WTC11 (cell line): ENCODE measurements around the gene ERLEC1.

Source experiments
- CTCF ChIP-seq: fragments of 200-600 bp; IDR thresholded peaks from 2 replicates; pipeline ENCODE4 v1.8.0; 2022; ENCODE audit warnings: antibody characterized with exemption
- KAT7 ChIP-seq: sonication (generic); formaldehyde crosslinking; IDR thresholded peaks from 2 replicates; pipeline ENCODE4 v1.8.1; 2023; ENCODE audit warnings: missing genetic modification reagents, mild to moderate bottlenecking, borderline replicate concordance
- MAX ChIP-seq: sonication (generic); formaldehyde crosslinking; IDR thresholded peaks from 2 replicates; pipeline ENCODE4 v1.8.0; 2022; ENCODE audit warnings: mild to moderate bottlenecking, missing genetic modification reagents
- MLX ChIP-seq: sonication (generic); formaldehyde crosslinking; IDR thresholded peaks from 2 replicates; pipeline ENCODE4 v1.8.1; 2023; ENCODE audit warnings: mild to moderate bottlenecking, missing genetic modification reagents, moderate library complexity
- MYBL2 ChIP-seq: sonication (generic); formaldehyde crosslinking; IDR thresholded peaks from 2 replicates; pipeline ENCODE4 v1.8.1; 2023; ENCODE audit warnings: mild to moderate bottlenecking, moderate library complexity, missing genetic modification reagents
- NR2C2 ChIP-seq: sonication (generic); formaldehyde crosslinking; IDR thresholded peaks from 2 replicates; pipeline ENCODE4 v1.8.0; 2022; ENCODE audit warnings: mild to moderate bottlenecking, missing genetic modification reagents

GRCh38 chr2:53840580-53840979 is 53.7 kb downstream of the ERLEC1 start:
- TF ChIP-seq CTCF (no peak), MLX (CRISPR knock-in tag) (no peak), NR2C2 (no peak), KAT7 (no peak), MYBL2 (CRISPR knock-in tag) (no peak), MAX (CRISPR knock-in tag) (no peak)
